Ovary (tissue), 9 donors: ENCODE measurements around the gene SDCCAG8. TPM values are rescaled to one million over a fixed set of nuclear protein-coding genes. Genes with fewer than 3 reads are reported as not detected.

Experiments
- DNase-seq, 5 donors: peaks; one replicate each; pipeline ENCODE4 v3.0.0-alpha.2; 2019 to 2020
- H3K27ac ChIP-seq, 2 donors: fragments of 200-600 bp; one replicate each; pipeline versions ENCODE4 v1.5.1 to v1.8.0; 2019 to 2022
- H3K27me3 ChIP-seq: fragments of 200-600 bp; one replicate; pipeline ENCODE4 v1.8.0; 2022
- H3K36me3 ChIP-seq: fragments of 200-600 bp; sonication (generic); one replicate; pipeline ENCODE4 v1.5.1; 2019
- H3K4me1 ChIP-seq: one replicate; pipeline ENCODE4 v1.8.1; 2013; ENCODE audit warnings: mild to moderate bottlenecking, moderate library complexity; ENCODE audit not compliant: insufficient read depth
- H3K4me3 ChIP-seq: fragments of 200-600 bp; sonication (generic); one replicate; pipeline ENCODE4 v1.5.1; 2017
- H3K9me3 ChIP-seq, 2 donors: fragments of 200-600 bp in 1 of 2; sonication (generic) in 1 of 2; one replicate each; pipeline versions ENCODE4 v1.5.1 to v1.8.1; 2013 to 2019; ENCODE audit warnings: mild to moderate bottlenecking in 1 of 2, moderate library complexity in 1 of 2
- CTCF ChIP-seq, 3 donors: fragments of 450-650 bp in 2 of 3; fragments of 200-600 bp in 1 of 3; IDR thresholded peaks; one replicate each; pipeline versions ENCODE4 v1.5.1 to v1.8.0; 2016 to 2022; ENCODE audit warnings: antibody characterized with exemption in 3 of 3, mild to moderate bottlenecking in 1 of 3
- EP300 ChIP-seq: sonication (generic); formaldehyde crosslinking; IDR thresholded peaks from one replicate; pipeline ENCODE4 v1.6.1; 2017; ENCODE audit warnings: antibody characterized with exemption
- POLR2A ChIP-seq: fragments of 450-650 bp; IDR thresholded peaks from one replicate; pipeline ENCODE4 v1.6.1; 2017; ENCODE audit warnings: antibody characterized with exemption, mild to moderate bottlenecking, moderate library complexity
- WGBS, 3 donors: extraction: QIAGEN DNeasy Blood & Tissue Kit in 1 of 3; methylation state at CpG; one replicate each; pipeline versions ENCODE4 v1.1.5 to v1.1.7; 2013 to 2017; 5-methylcytosine and 5-hydroxymethylcytosine counted together
- intact Hi-C, 4 donors: fragments of 100-400 bp; cut with DNase I; formaldehyde crosslinking; loops; one replicate each; pipeline versions ENCODE4 v1.11.0 to v1.15.1; 2022 to 2023
- polyA plus RNA-seq, 2 donors: library from polyadenylated mRNA; stranded (reverse); fragments of 200-250 nt in 1 of 2; fragments of 350-450 nt in 1 of 2; fragmentation: Illumina TruSeq in 1 of 2; extraction: RNeasy Lipid Tissue Mini Kit (QIAGEN cat#74804) in 1 of 2; gene quantifications; one replicate each; pipeline ENCODE4 v1.2.3, GENCODE V29; 2013 to 2014
- total RNA-seq, 7 donors: library from RNA; depleted of rRNA in 2 of 7; stranded (reverse); fragments of >200 nt in 2 of 7; fragmentation: NEBNext Ultra II Directional in 3 of 7; extraction: Animal tissue kit (Norgen Biotek cat#: 25700) in 3 of 7; gene quantifications; one replicate each; pipeline versions ENCODE4 v1.1.0 to v1.2.4, GENCODE V29; 2016 to 2023
- donor health status: DM: no; HTN: no; CAD: no; lungs with moderate emphysema.
- donor health status: DM: no; HTN: no; CAD: no.
- donor health status: Bipolar disorder and iron deficiency.
- donor health status: DM: yes; HTN: yes; CAD: no.
- donor health status: DM: no; HTN: no; CAD: no.
- donor health status: DM: yes; HTN: yes; CAD: no.

SDCCAG8 gene
- total and polyA plus RNA-seq, 9 donors = 19.8 to 45.9 (median 30.6) TPM

GRCh38 chr1:243267471-243267880 is 11.6 kb downstream of the SDCCAG8 start:
- Histone ChIP-seq H3K27me3 (no peaks in the 10 kb centered on the region), H3K36me3 (no peaks in the 10 kb centered on the region), H3K9me3 (no peaks in the 10 kb centered on the region), H3K27ac (no peak overlapping the region), H3K4me3 (no peak overlapping the region), H3K4me1 (peaks cover 2% of the 10 kb centered on the region)
- TF ChIP-seq EP300 (no peak), POLR2A (no peak), CTCF (IDR thresholded peaks at IDR 0.05) (no peak)
- WGBS, 3 donors = 91 to 96% (median 93%) methylated on average over 10 of the region's 10 CpGs
- no peak for DNase-seq
- intact Hi-C loops = no loop called here

GRCh38 chr1:243267914-243268653 is 12.2 kb downstream of the SDCCAG8 start:
- Histone ChIP-seq H3K9me3 (no peaks in the 10 kb centered on the region), H3K27ac (no peak overlapping the region), H3K4me1 (peaks cover 2% of the 10 kb centered on the region), H3K4me3 (no peak overlapping the region), H3K27me3 (no peaks in the 10 kb centered on the region), H3K36me3 (no peaks in the 10 kb centered on the region)
- 48 to 51% (median 49%) methylated on average over 12 of the region's 12 CpGs for WGBS, 3 donors
- DNase-seq = no peak
- TF ChIP-seq EP300 = no peak
- TF ChIP-seq POLR2A = no peak
- no peak for TF ChIP-seq CTCF (IDR thresholded peaks at IDR 0.05)
- intact Hi-C loops = no loop called here

- H3K9me3 ChIP-seq = no peaks in the 10 kb centered on the region
- no peak overlapping the region for H3K4me3 ChIP-seq
- TF ChIP-seq POLR2A (no peak), CTCF (IDR thresholded peaks at IDR 0.05) (no peak), EP300 (no peak)
- H3K27me3 ChIP-seq = no peaks in the 10 kb centered on the region
- H3K36me3 ChIP-seq = no peaks in the 10 kb centered on the region
- no peak for DNase-seq
- H3K27ac ChIP-seq = no peak overlapping the region
- peaks cover 2% of the 10 kb centered on the region for H3K4me1 ChIP-seq
- intact Hi-C loops = no loop called here
- 83 to 91% (median 84%) methylated on average over 13 of the region's 13 CpGs for WGBS, 3 donors
These were observed 13.1 kb downstream of the SDCCAG8 start for GRCh38 chr1:243268751-243269460.

GRCh38 chr1:243269461-243269801 is 13.6 kb downstream of the SDCCAG8 start:
- 93 to 98% (median 98%) methylated on average over 4 of the region's 4 CpGs for WGBS, 3 donors
- Histone ChIP-seq H3K36me3 (no peaks in the 10 kb centered on the region), H3K27ac (no peak overlapping the region), H3K27me3 (no peaks in the 10 kb centered on the region), H3K4me1 (peaks cover 2% of the 10 kb centered on the region), H3K9me3 (no peaks in the 10 kb centered on the region), H3K4me3 (no peak overlapping the region)
- intact Hi-C loops = no loop called here
- no peak for TF ChIP-seq POLR2A
- TF ChIP-seq EP300 = no peak
- no peak for TF ChIP-seq CTCF (IDR thresholded peaks at IDR 0.05)
- DNase-seq = no peak
